ENCODE results near the gene PLIN1. TPM values are rescaled to one million over a fixed set of nuclear protein-coding genes. Genes with fewer than 3 reads are reported as not detected.

The PLIN1 gene
- total and polyA plus RNA-seq, 10 of the 15 experiments (the other 5 are each of a cell fraction or from before 2014, with no cell fraction given): 0.05 to 0.13 (median 0.09) TPM; not detected in 6

- CTCF ChIA-PET: interaction anchor here (1.0 kb wide), 1 partner anchor 54 kb away, joined by 3 read pairs; no protein-coding TSS in a partner anchor
- RAD21 ChIA-PET (ENCODE audit: unreplicated experiment): no interaction called here
- Histone ChIP-seq H3K4me3 (no peak overlapping the region), H3K36me3 (ENCODE audit: control insufficient read depth in 2 of 2, insufficient read depth in 2 of 2, low read length in 1 of 2) (no peaks in the 10 kb centered on the region), H3K4me1 (ENCODE audit: control insufficient read depth, insufficient read depth, low read length) (no peaks in the 10 kb centered on the region), H4K20me1 (ENCODE audit: control insufficient read depth, insufficient read depth) (no peaks in the 10 kb centered on the region), H3K27ac (ENCODE audit: control insufficient read depth, insufficient read depth) (no peak overlapping the region), H3K4me2 (ENCODE audit: control insufficient read depth, insufficient read depth) (no peak overlapping the region), H3K79me2 (ENCODE audit: control insufficient read depth, insufficient read depth, low read length) (no peaks in the 10 kb centered on the region), H2AFZ (ENCODE audit: control insufficient read depth, low read depth, low read length) (no peak overlapping the region), H3K9ac (ENCODE audit: control insufficient read depth, insufficient read depth, low read length) (no peak overlapping the region), H3K9me3 (replicated peaks; ENCODE audit: control insufficient read depth, insufficient read depth, low read length) (no peaks in the 10 kb centered on the region), H3K27me3 (replicated peaks in 1 of 2; ENCODE audit: control insufficient read depth in 2 of 2, insufficient read depth in 2 of 2, low read length in 1 of 2) (no peaks in the 10 kb centered on the region)
- POLR2A ChIA-PET: no interaction called here
- in situ Hi-C loops (cut with MboI): no loop called here
- TF ChIP-seq ATF3 (IDR thresholded peaks at IDR 0.05; ENCODE audit: borderline replicate concordance, extremely low read depth, low read depth, low read length): no peak
- no peak for TF ChIP-seq MYB (IDR thresholded peaks at IDR 0.05; ENCODE audit: borderline replicate concordance, low read depth, low read length)
- no peak for TF ChIP-seq SRF (IDR thresholded peaks at IDR 0.05; ENCODE audit: low read depth in 2 of 2, low read length in 2 of 2)
- no peak for TF ChIP-seq FOXM1 (IDR thresholded peaks at IDR 0.05; ENCODE audit: low read depth, low read length)
- TF ChIP-seq, protein P1, sequence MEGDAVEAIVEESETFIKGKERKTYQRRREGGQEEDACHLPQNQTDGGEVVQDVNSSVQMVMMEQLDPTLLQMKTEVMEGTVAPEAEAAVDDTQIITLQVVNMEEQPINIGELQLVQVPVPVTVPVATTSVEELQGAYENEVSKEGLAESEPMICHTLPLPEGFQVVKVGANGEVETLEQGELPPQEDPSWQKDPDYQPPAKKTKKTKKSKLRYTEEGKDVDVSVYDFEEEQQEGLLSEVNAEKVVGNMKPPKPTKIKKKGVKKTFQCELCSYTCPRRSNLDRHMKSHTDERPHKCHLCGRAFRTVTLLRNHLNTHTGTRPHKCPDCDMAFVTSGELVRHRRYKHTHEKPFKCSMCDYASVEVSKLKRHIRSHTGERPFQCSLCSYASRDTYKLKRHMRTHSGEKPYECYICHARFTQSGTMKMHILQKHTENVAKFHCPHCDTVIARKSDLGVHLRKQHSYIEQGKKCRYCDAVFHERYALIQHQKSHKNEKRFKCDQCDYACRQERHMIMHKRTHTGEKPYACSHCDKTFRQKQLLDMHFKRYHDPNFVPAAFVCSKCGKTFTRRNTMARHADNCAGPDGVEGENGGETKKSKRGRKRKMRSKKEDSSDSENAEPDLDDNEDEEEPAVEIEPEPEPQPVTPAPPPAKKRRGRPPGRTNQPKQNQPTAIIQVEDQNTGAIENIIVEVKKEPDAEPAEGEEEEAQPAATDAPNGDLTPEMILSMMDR (IDR thresholded peaks at IDR 0.05 in 2 of 3, conservative IDR thresholded peaks at IDR 0.05 in 1 of 3; ENCODE audit: control insufficient read depth in 2 of 3, extremely low read depth in 1 of 3, insufficient read depth in 1 of 3, low read depth in 3 of 3, low read length in 3 of 3): no peak
- no peak for TF ChIP-seq MYC (IDR thresholded peaks at IDR 0.05; ENCODE audit: insufficient read depth, insufficient read length, insufficient replicate concordance, low read length, severe bottlenecking)
- no peak for TF ChIP-seq ZNF24 (IDR thresholded peaks at IDR 0.05)
- TF ChIP-seq CEBPB (IDR thresholded peaks at IDR 0.05; ENCODE audit: borderline replicate concordance in 1 of 2, low read depth in 2 of 2, low read length in 2 of 2): no peak
- no peak for TF ChIP-seq PAX8 (IDR thresholded peaks at IDR 0.05)
- TF ChIP-seq BACH1 (IDR thresholded peaks at IDR 0.05; ENCODE audit: borderline replicate concordance): no peak
- no peak for DNase-seq (ENCODE audit: low read depth, low spot score)
- FAIRE-seq: no peak
- BruUV-seq (replicated peaks): no TSS peak
- SMC1A ChIA-PET (ENCODE audit: uncharacterized antibody, unreplicated experiment): no interaction called here
- ATAC-seq: no peak
- intact Hi-C loops (cut with micrococcal nuclease; ENCODE audit: unreplicated experiment): no loop called here
Observed at GRCh38 chr15:89686522-89686921, 7.4 kb upstream of the PLIN1 start.
